Measurements from ENCODE around the gene AIFM2. TPM values are rescaled to one million over a fixed set of nuclear protein-coding genes. Genes with fewer than 3 reads are reported as not detected.

The AIFM2 gene
- total RNA-seq, 1 donor from 2014 or later, result 11.6 TPM

- intact Hi-C loops (cut with micrococcal nuclease), result no loop called here
- H3K27me3 Mint-ChIP-seq (ENCODE audit: low read depth), result peaks cover 17% of the 10 kb centered on the region
These were observed 58.5 kb downstream of the AIFM2 start for GRCh38 chr10:70074165-70074564.

GRCh38 chr10:70070834-70071233, 61.8 kb downstream of the AIFM2 start:
- no peak for DNase-seq (ENCODE audit: low spot score)
- H3K27me3 Mint-ChIP-seq (ENCODE audit: low read depth), result peaks cover 16% of the 10 kb centered on the region
- H3K27ac Mint-ChIP-seq, result no peak overlapping the region
- H3K4me1 Mint-ChIP-seq (ENCODE audit: low read depth), result no peaks in the 10 kb centered on the region
- no peak overlapping the region for H3K4me3 Mint-ChIP-seq (ENCODE audit: low read depth)
- no peaks in the 10 kb centered on the region for H3K9me3 Mint-ChIP-seq
- H3K36me3 Mint-ChIP-seq (ENCODE audit: low read depth), result no peaks in the 10 kb centered on the region
- intact Hi-C loops (cut with micrococcal nuclease), result no loop called here

More at GRCh38 chr10:70074165-70074564, 58.5 kb downstream of the AIFM2 start:
- Mint-ChIP-seq H3K4me3 (ENCODE audit: low read depth) (no peak overlapping the region), H3K36me3 (ENCODE audit: low read depth) (no peaks in the 10 kb centered on the region), H3K9me3 (no peaks in the 10 kb centered on the region), H3K27ac (no peak overlapping the region), H3K4me1 (ENCODE audit: low read depth) (no peaks in the 10 kb centered on the region)
- no peak for DNase-seq (ENCODE audit: low spot score)

GRCh38 chr10:70069346-70069745, 63.3 kb downstream of the AIFM2 start:
- no peaks in the 10 kb centered on the region for H3K36me3 Mint-ChIP-seq (ENCODE audit: low read depth)
- H3K27me3 Mint-ChIP-seq (ENCODE audit: low read depth), result peaks cover 13% of the 10 kb centered on the region
- no peak overlapping the region for H3K27ac Mint-ChIP-seq
- no peaks in the 10 kb centered on the region for H3K4me1 Mint-ChIP-seq (ENCODE audit: low read depth)
- DNase-seq (ENCODE audit: low spot score), result no peak
- intact Hi-C loops (cut with micrococcal nuclease), result no loop called here
- H3K4me3 Mint-ChIP-seq (ENCODE audit: low read depth), result no peak overlapping the region
- no peaks in the 10 kb centered on the region for H3K9me3 Mint-ChIP-seq

- no peak for DNase-seq (ENCODE audit: low spot score)
- intact Hi-C loops (cut with micrococcal nuclease), result no loop called here
- Mint-ChIP-seq H3K4me1 (ENCODE audit: low read depth) (no peaks in the 10 kb centered on the region), H3K27ac (no peak overlapping the region), H3K27me3 (ENCODE audit: low read depth) (peaks cover 11% of the 10 kb centered on the region), H3K36me3 (ENCODE audit: low read depth) (no peaks in the 10 kb centered on the region), H3K9me3 (no peaks in the 10 kb centered on the region), H3K4me3 (ENCODE audit: low read depth) (no peak overlapping the region)
These were observed 63.7 kb downstream of the AIFM2 start for GRCh38 chr10:70068925-70069324.

GRCh38 chr10:70067586-70067985, 65.0 kb downstream of the AIFM2 start:
- intact Hi-C loops (cut with micrococcal nuclease), result no loop called here

DNA sequence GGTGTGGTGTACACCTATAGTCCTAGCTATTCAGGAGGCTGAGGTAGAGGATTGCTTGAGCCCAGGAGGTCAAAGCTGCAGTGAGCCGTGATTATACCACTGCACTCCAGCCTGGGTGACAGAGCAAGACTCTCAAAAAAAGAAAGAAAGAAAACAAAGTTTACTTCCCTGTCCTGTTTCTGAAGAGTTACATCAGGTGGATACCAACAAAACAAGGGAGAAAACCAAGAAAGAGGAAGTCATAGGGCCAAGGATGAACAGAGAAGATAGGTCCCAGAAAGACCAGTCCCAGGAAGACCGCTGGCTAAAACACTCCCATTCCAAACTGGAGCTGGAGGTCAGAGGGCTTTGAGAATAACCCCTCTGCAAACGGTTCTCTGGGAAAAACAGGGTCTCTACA, 66.4 kb downstream of the AIFM2 start:
- Mint-ChIP-seq H3K36me3 (ENCODE audit: low read depth) (no peaks in the 10 kb centered on the region), H3K4me1 (ENCODE audit: low read depth) (peaks cover 3% of the 10 kb centered on the region), H3K9me3 (no peaks in the 10 kb centered on the region), H3K27ac (no peak overlapping the region), H3K4me3 (ENCODE audit: low read depth) (no peak overlapping the region), H3K27me3 (ENCODE audit: low read depth) (peaks cover 21% of the 10 kb centered on the region)
- DNase-seq (ENCODE audit: low spot score), result no peak
- intact Hi-C loops (cut with micrococcal nuclease), result no loop called here

More at GRCh38 chr10:70067586-70067985, 65.0 kb downstream of the AIFM2 start:
- H3K27ac Mint-ChIP-seq, result no peak overlapping the region
- no peaks in the 10 kb centered on the region for H3K36me3 Mint-ChIP-seq (ENCODE audit: low read depth)
- H3K4me3 Mint-ChIP-seq (ENCODE audit: low read depth), result no peak overlapping the region
- peaks cover 15% of the 10 kb centered on the region for H3K27me3 Mint-ChIP-seq (ENCODE audit: low read depth)
- no peak for DNase-seq (ENCODE audit: low spot score)
- H3K4me1 Mint-ChIP-seq (ENCODE audit: low read depth), result peaks cover 3% of the 10 kb centered on the region
- H3K9me3 Mint-ChIP-seq, result no peaks in the 10 kb centered on the region

GRCh38 chr10:70064486-70064885, 68.1 kb downstream of the AIFM2 start:
- Mint-ChIP-seq H3K36me3 (ENCODE audit: low read depth) (no peaks in the 10 kb centered on the region), H3K27ac (no peak overlapping the region), H3K4me1 (ENCODE audit: low read depth) (peaks cover 3% of the 10 kb centered on the region), H3K9me3 (no peaks in the 10 kb centered on the region), H3K27me3 (ENCODE audit: low read depth) (peaks cover 22% of the 10 kb centered on the region), H3K4me3 (ENCODE audit: low read depth) (no peak overlapping the region)
- no peak for DNase-seq (ENCODE audit: low spot score)
- intact Hi-C loops (cut with micrococcal nuclease), result no loop called here

DNA sequence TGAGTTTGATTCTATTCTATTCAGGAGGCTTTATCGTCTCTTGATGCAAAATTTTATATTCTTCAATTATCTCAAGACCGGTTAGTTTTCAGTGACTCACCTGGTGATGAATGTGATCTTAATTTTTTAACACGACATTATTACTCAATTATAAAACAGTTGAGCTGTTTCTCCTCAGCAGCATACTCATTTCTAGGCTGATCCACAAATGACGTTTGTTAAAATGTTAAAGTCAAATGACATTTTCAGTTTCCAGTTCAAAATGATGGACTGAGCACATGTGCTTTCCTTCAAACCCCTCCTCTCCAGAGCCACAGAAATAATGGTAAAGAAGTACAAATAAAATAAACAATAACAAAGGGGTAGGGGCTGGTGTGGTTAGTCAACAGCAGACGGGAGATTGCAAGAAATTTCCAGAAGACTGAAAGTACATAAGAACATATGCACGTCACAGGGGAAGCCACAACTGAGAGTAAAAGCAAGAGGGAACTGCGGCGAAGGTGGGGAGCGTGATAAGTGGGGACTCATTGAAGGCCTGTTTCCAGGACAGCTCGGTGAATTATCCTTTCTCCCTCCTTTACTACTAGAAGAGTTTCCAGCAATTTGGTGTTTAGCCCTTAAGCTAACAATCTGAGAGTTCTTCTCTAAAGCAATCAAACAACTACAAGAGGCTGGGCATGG, 69.1 kb downstream of the AIFM2 start:
- no peak overlapping the region for H3K4me3 Mint-ChIP-seq (ENCODE audit: low read depth)

More for the DNA sequence above, 69.1 kb downstream of the AIFM2 start:
- DNase-seq (ENCODE audit: low spot score), result no peak
- peaks cover 3% of the 10 kb centered on the region for H3K4me1 Mint-ChIP-seq (ENCODE audit: low read depth)
- no peaks in the 10 kb centered on the region for H3K9me3 Mint-ChIP-seq
- intact Hi-C loops (cut with micrococcal nuclease), result no loop called here
- H3K27ac Mint-ChIP-seq, result no peak overlapping the region
- H3K27me3 Mint-ChIP-seq (ENCODE audit: low read depth), result peaks cover 22% of the 10 kb centered on the region
- no peaks in the 10 kb centered on the region for H3K36me3 Mint-ChIP-seq (ENCODE audit: low read depth)

Other genes starting within 250 kb of the AIFM2 start
- gene MACROH2A2, start 80.0 kb downstream of the AIFM2 start, total RNA-seq, result 6.1 and 7.1 TPM in 2 replicates
- 12.5 and 13.6 TPM in 2 replicates for gene TYSND1, start 13.9 kb upstream of the AIFM2 start, total RNA-seq
- 115 and 129 TPM in 2 replicates for gene SAR1A, start 37.7 kb upstream of the AIFM2 start, total RNA-seq
- 405 and 419 TPM in 2 replicates for gene PPA1, start 100.6 kb upstream of the AIFM2 start, total RNA-seq
- gene NPFFR1, start 151.2 kb upstream of the AIFM2 start, total RNA-seq, result not detected in 2 replicates
- 17.2 and 18.9 TPM in 2 replicates for gene LRRC20, start 249.8 kb upstream of the AIFM2 start, total RNA-seq

Measured in activated T-helper 2 cell treated with anti-CD3 and anti-CD28 coated beads, Interferon-gamma antibody, Interleukin-2, Interleukin-4, amounts not matched to agents 10 μg/mL and 5 μg/mL and 100 μg/mL, durations not matched to agents 14 hours and 24 hours and 36 hours (primary cell).